CD1c-positive myeloid dendritic cell (primary cell): ENCODE measurements around the gene LSAMP.

Source experiments
- DNase-seq: peaks from one replicate; pipeline ENCODE4 v3.0.0-alpha.2; 2016; ENCODE audit errors: extremely low spot score

LSAMP gene

GRCh38 chr3:116356056-116356455, 89.2 kb downstream of the LSAMP start:
- no peak for DNase-seq

- DNase-seq = no peak
Measured at GRCh38 chr3:116354382-116354781, 90.9 kb downstream of the LSAMP start.

- no peak for DNase-seq
Measured at GRCh38 chr3:116350119-116350733, 95.1 kb downstream of the LSAMP start.

GRCh38 chr3:116348216-116348615, 97.1 kb downstream of the LSAMP start:
- DNase-seq = no peak

- DNase-seq = no peak
Measured at GRCh38 chr3:116342499-116342898, 102.8 kb downstream of the LSAMP start.

GRCh38 chr3:116341899-116342298, 103.4 kb downstream of the LSAMP start:
- DNase-seq = no peak

- no peak for DNase-seq
Measured at GRCh38 chr3:116341381-116341780, 103.9 kb downstream of the LSAMP start.

GRCh38 chr3:116340680-116341216, 104.5 kb downstream of the LSAMP start:
- DNase-seq = no peak

- DNase-seq = no peak
Measured at GRCh38 chr3:116339441-116340028, 105.8 kb downstream of the LSAMP start.

- DNase-seq = no peak
Measured at GRCh38 chr3:116338713-116339112, 106.6 kb downstream of the LSAMP start.

GRCh38 chr3:116337229-116337628, 108.1 kb downstream of the LSAMP start:
- DNase-seq = no peak

GRCh38 chr3:116331380-116331779, 113.9 kb downstream of the LSAMP start:
- DNase-seq = no peak

- DNase-seq = no peak
Measured at GRCh38 chr3:116322750-116323375, 122.4 kb downstream of the LSAMP start.

- no peak for DNase-seq
Measured at GRCh38 chr3:116318370-116318769, 126.9 kb downstream of the LSAMP start.

- DNase-seq = no peak
Measured at GRCh38 chr3:116316771-116317170, 128.5 kb downstream of the LSAMP start.

- DNase-seq = no peak
Measured at GRCh38 chr3:116314476-116314875, 130.8 kb downstream of the LSAMP start.

GRCh38 chr3:116306720-116307119, 138.6 kb downstream of the LSAMP start:
- DNase-seq = no peak

GRCh38 chr3:116306149-116306548, 139.1 kb downstream of the LSAMP start:
- DNase-seq = no peak

GRCh38 chr3:116302087-116302747, 143.1 kb downstream of the LSAMP start:
- no peak for DNase-seq

GRCh38 chr3:116301422-116301821, 143.9 kb downstream of the LSAMP start:
- no peak for DNase-seq

- no peak for DNase-seq
Measured at GRCh38 chr3:116300226-116300625, 145.1 kb downstream of the LSAMP start.

- no peak for DNase-seq
Measured at GRCh38 chr3:116299646-116300081, 145.6 kb downstream of the LSAMP start.

GRCh38 chr3:116298151-116298550, 147.1 kb downstream of the LSAMP start:
- no peak for DNase-seq
